Activated B cell treated with CpG ODN at 0.5 μM for 24 hours (primary cell): ENCODE results near the gene STAG2. TPM values are rescaled to one million over a fixed set of nuclear protein-coding genes. Genes with fewer than 3 reads are reported as not detected.

ENCODE experiments used
- ATAC-seq: fragments of 200-7000 bp; cut with Tn5 transposase; one replicate; pipeline ENCODE4 v1.10.0; 2021; ENCODE audit warnings: low read depth, mild to moderate bottlenecking, moderate library complexity
- CTCF ChIA-PET: fragments of 350-600 bp; sonication (Branson Sonifier 250); formaldehyde crosslinking; loops from one replicate; lab custom pipeline; 2021; ENCODE audit warnings: antibody characterized with exemption; lab: Charles Lee
- POLR2A ChIA-PET: fragments of 350-600 bp; sonication (Branson Sonifier 250); formaldehyde crosslinking; loops from one replicate; lab custom pipeline; 2021; ENCODE audit warnings: antibody characterized with exemption; lab: Charles Lee
- DNase-seq: peaks from one replicate; pipeline ENCODE4 v3.0.0; 2022
- H3K27ac Mint-ChIP-seq: one replicate; pipeline ENCODE4 v1.8.0; 2020; ENCODE audit warnings: mixed read lengths
- H3K27me3 Mint-ChIP-seq: one replicate; pipeline ENCODE4 v1.8.0; 2021; ENCODE audit warnings: mixed read lengths
- H3K36me3 Mint-ChIP-seq: one replicate; pipeline ENCODE4 v1.8.0; 2021; ENCODE audit warnings: low read depth, mixed read lengths
- H3K4me1 Mint-ChIP-seq: one replicate; pipeline ENCODE4 v1.8.0; 2021; ENCODE audit warnings: mixed read lengths
- H3K4me3 Mint-ChIP-seq: one replicate; pipeline ENCODE4 v1.8.0; 2020; ENCODE audit warnings: mild to moderate bottlenecking, mixed read lengths
- H3K9me3 Mint-ChIP-seq: one replicate; pipeline ENCODE4 v1.8.0; 2020; ENCODE audit warnings: mixed read lengths
- intact Hi-C: fragments of 100-400 bp; cut with micrococcal nuclease; formaldehyde crosslinking; loops from one replicate; pipeline ENCODE4 v1.15.1; 2024
- total RNA-seq: library from RNA; stranded (reverse); gene quantifications from 2 replicates; pipeline ENCODE4 v1.2.3, GENCODE V29; 2022
- TF ChIP-seq, protein P1 (sequence below): fragments of 200-600 bp; IDR thresholded peaks from one replicate; pipeline ENCODE4 v1.8.0; 2022; ENCODE audit warnings: antibody characterized with exemption, mild to moderate bottlenecking

STAG2 gene
- total RNA-seq: 84.0 and 86.6 TPM in 2 replicates

DNA sequence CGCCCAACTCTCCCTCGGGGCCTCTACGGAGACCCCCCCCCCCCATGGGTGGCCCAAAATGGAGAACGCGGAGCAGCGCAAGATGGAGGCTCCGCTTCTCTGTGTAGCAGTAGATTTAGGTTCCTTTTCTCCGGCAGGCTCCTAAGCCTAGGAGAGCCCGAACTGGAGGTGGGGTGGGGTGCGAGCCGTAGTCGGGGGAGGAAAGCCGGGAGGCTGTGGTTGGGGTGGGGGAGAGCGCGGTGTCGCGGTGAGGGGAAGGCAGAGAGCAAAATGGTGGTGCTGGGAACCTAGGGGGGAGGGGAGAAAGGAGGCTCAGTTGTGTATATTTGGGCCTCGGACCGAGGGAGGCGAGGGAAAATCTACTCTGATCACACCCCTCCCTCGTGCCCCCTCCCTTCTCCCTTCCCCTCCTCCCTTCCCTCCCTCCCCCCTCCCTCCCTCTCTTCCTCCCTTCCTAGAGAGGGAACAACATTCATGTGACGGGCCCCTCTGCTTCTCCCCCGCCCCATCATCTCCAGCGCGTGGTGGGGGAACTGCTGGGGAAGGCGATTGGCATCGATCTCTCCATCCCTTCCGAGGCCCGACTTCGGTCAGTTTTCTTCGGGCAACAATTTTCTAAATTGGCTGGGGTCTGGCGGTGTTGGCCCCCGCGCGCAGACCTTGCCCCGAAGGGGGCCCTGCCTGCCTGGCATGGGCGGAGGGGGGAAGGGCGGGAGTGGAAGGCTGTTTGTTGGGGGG, at the start of gene STAG2:
Gene STAG2 (plus strand): TSS at position 439 of the 738 bp plus-strand sequence. CDS start 60,922 bp downstream, outside the sequence.
- intact Hi-C loops: loop anchor here (1.0 to 10.0 kb wide), 6 partner anchors 21 to 426 kb away; partner anchors contain the start of gene THOC2
- peak; percentile 20 for ATAC-seq

DNA sequence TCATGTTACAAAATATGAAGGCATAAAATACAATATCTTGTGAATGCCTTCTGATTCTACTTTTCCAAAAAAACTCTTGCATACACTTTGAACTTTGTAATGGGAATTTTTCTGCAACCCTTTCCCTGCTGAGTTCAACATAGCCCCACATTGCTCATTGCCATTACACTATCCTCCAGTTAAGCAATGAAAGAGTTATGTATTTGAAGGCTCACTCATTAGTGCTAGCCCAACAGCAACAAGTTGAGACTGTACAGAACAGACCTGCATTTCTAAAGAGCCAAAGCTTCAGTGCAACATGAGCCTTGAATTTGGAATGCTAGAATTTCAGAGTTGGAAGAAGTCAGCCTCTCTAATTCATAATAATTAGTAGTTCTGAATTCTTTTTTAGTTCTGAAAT, 44.4 kb upstream of the STAG2 start:
- TF ChIP-seq, protein P1, sequence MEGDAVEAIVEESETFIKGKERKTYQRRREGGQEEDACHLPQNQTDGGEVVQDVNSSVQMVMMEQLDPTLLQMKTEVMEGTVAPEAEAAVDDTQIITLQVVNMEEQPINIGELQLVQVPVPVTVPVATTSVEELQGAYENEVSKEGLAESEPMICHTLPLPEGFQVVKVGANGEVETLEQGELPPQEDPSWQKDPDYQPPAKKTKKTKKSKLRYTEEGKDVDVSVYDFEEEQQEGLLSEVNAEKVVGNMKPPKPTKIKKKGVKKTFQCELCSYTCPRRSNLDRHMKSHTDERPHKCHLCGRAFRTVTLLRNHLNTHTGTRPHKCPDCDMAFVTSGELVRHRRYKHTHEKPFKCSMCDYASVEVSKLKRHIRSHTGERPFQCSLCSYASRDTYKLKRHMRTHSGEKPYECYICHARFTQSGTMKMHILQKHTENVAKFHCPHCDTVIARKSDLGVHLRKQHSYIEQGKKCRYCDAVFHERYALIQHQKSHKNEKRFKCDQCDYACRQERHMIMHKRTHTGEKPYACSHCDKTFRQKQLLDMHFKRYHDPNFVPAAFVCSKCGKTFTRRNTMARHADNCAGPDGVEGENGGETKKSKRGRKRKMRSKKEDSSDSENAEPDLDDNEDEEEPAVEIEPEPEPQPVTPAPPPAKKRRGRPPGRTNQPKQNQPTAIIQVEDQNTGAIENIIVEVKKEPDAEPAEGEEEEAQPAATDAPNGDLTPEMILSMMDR: no peak
- no peak for DNase-seq
- ChIA-PET POLR2A (no interaction called here), CTCF (no interaction called here)
- no peaks in the 10 kb centered on the region for H3K4me1 Mint-ChIP-seq
- intact Hi-C loops: no loop called here
- H3K27me3 Mint-ChIP-seq: no peaks in the 10 kb centered on the region
- no peak for ATAC-seq
- H3K4me3 Mint-ChIP-seq: no peak overlapping the region
- H3K36me3 Mint-ChIP-seq: no peaks in the 10 kb centered on the region
- H3K9me3 Mint-ChIP-seq: no peaks in the 10 kb centered on the region
- H3K27ac Mint-ChIP-seq: no peak overlapping the region

More for the DNA sequence above, at the start of gene STAG2:
- ChIA-PET CTCF (no interaction called here), POLR2A (interaction anchor here (0.6 to 2.0 kb wide), 8 partner anchors 65 to 131 kb away, joined by 3 to 10 read pairs (median 5); partner anchors contain the start of gene XIAP)
- no peaks in the 10 kb centered on the region for H3K27me3 Mint-ChIP-seq
- H3K4me1 Mint-ChIP-seq: peaks cover 29% of the 10 kb centered on the region
- TF ChIP-seq, protein P1: no peak
- H3K9me3 Mint-ChIP-seq: no peaks in the 10 kb centered on the region
- DNase-seq: peak; percentile 43
- peak within 1 kb of the TSS; percentile 99 for H3K27ac Mint-ChIP-seq
- peak within 1 kb of the TSS; percentile 93 for H3K4me3 Mint-ChIP-seq
- H3K36me3 Mint-ChIP-seq: peaks cover 26% of the 10 kb centered on the region

DNA sequence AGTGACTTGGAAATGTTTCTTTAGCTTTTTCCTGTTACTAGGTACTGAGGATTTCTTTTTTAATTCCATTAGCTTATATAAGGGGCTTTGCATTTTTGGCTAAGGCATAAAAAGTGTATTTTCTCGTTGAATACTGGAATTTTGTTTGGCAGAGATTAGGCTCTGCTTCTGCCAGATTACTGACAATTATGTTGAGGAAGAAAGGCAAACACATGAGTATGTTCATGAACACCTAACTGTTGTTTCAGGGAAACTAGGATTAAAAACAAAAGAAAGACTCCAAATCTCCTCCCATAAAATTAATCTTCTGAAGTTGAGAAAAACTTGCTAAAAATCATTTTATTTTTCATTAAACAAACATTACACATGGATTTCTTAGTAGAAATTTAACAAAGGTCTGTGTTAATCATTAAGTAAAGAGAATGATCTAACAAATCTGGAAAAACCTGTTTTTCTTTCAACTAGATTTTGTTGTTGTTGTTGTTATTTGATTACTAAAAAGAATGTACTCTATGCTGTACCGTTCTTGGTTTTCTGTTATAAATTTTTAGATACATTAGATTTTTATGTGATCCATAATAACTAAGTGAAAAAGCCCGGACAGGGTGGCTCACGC, 43.3 kb upstream of the STAG2 start:
- Mint-ChIP-seq H3K36me3 (no peaks in the 10 kb centered on the region), H3K27me3 (no peaks in the 10 kb centered on the region)

DNA sequence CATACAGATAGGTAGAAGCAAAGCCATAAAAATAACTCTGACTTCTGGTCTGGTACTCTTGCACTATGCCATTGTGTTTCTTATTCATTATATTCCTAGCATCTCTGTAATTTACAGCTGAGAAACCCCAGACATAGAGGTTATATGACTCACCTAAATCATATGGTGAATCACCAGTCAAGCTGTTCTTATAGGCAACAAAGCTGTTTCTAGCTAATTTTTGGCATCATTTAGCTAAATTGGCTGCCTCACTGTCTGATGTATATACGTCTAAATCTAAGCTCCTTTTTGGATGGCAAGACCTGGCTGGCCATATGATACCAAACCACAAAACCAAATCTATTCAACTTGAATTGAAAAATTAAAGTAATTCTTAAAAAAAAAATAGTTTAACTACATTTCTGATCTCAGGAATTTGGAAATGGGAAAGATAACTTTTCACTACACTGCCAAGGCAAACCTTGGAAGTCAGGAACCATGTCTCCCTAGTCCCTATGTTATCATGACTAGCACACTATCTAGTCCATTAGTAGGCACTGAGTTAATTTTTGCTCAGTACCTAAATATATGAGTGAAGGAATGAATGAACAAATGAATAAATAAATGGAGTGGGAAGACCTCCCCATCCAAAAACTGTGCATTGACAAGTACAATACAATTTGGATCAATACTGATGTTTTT, 41.3 kb upstream of the STAG2 start:
- DNase-seq (no peak), ATAC-seq (no peak)
- no peaks in the 10 kb centered on the region for H3K27me3 Mint-ChIP-seq
- CTCF ChIA-PET: no interaction called here
- no peaks in the 10 kb centered on the region for H3K9me3 Mint-ChIP-seq
- no peak overlapping the region for H3K4me3 Mint-ChIP-seq
- TF ChIP-seq, protein P1: no peak
- no peaks in the 10 kb centered on the region for H3K4me1 Mint-ChIP-seq
- H3K36me3 Mint-ChIP-seq: no peaks in the 10 kb centered on the region
- no peak overlapping the region for H3K27ac Mint-ChIP-seq
- intact Hi-C loops: no loop called here
- POLR2A ChIA-PET: no interaction called here

More for the DNA sequence above, 43.3 kb upstream of the STAG2 start:
- Mint-ChIP-seq H3K4me3 (no peak overlapping the region), H3K4me1 (no peaks in the 10 kb centered on the region), H3K9me3 (no peaks in the 10 kb centered on the region), H3K27ac (no peak overlapping the region)
- no peak for DNase-seq
- TF ChIP-seq, protein P1: no peak
- ATAC-seq: no peak
- ChIA-PET POLR2A (no interaction called here), CTCF (no interaction called here)
- intact Hi-C loops: no loop called here

DNA sequence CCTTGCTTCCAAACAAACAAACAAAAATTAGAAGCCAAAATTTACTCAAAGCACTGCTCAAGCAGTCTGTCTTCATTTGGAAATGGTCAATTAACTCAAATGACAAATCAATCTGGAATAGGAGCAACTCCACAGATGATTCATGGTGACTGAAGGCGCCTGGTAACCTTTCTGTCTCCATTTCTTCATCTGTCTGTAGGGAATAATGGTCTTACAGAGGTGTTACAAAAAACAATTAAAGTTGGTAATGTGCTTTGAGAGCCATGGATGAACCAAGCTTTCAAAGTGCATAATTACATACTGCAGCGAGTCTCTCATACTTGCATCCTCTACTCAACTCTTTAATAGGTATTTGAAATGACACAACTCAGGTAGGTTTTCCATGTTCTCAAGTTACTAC, 38.3 kb upstream of the STAG2 start:
- Mint-ChIP-seq H3K4me3 (no peak overlapping the region), H3K27ac (no peak overlapping the region), H3K4me1 (no peaks in the 10 kb centered on the region), H3K36me3 (no peaks in the 10 kb centered on the region), H3K27me3 (no peaks in the 10 kb centered on the region), H3K9me3 (no peaks in the 10 kb centered on the region)
- DNase-seq: no peak
- no peak for ATAC-seq
- ChIA-PET POLR2A (no interaction called here), CTCF (no interaction called here)
- TF ChIP-seq, protein P1: no peak
- intact Hi-C loops: no loop called here
